HG03575 (cell line): ENCODE measurements around the gene CDH4.
"Not testable (repeated sequence)": the region's sequence is repeated elsewhere in the genome, so short reads cannot be mapped to it uniquely, and the experiment has no call there.

Experiments
- ATAC-seq: cut with Tn5 transposase; IDR thresholded peaks from one replicate; pipeline ENCODE4 v1.9.1; 2021; ENCODE audit not compliant: unreplicated experiment, insufficient number of reproducible peaks, low FRiP score; ENCODE audit errors: extremely low read depth

The CDH4 gene

DNA sequence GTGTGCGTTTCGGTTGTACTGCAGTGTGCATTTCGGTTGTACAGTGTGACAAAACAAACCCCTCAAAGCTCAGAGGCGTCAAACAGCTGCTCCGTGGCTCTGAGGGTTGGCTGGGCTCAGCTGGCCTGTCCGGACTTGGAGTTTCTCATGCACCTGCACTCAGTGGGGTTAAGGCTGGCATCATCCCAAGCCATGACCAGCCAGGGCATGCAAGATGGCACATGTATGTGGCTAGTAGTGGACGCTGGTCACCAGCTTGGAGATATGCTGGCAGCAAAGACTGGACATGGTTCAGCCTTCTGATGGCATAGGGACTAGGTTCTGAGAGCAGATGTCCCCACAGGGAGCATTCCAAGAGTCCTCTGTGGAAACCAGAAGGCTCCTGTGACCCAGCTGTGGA lies 187.2 kb downstream of the CDH4 start:
- no peak for ATAC-seq

DNA sequence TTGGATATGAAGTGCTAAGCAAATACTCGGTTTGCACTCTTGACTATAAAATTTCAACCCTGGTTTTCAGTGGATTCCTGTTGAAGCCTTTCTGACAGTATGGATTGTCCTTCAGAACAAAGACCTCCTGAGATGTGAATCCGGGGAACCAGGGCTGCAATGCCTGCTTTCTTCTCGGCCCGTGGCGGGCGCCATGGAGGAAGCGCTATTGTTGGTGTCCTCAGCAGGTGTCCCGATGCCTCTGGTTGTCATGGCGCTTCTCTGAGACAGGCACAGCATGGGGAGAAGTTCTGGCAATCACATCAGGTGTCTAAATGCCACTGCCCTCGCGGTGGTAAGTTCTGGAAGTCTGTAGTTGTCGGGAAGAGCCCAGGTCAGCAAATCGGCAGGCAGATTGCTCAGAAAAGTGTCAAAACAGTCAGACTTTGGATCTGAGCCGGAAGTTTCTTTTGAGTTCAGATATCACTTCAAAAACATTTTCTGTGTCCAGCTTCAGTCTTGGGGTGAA lies 188.5 kb downstream of the CDH4 start:
- no peak for ATAC-seq

DNA sequence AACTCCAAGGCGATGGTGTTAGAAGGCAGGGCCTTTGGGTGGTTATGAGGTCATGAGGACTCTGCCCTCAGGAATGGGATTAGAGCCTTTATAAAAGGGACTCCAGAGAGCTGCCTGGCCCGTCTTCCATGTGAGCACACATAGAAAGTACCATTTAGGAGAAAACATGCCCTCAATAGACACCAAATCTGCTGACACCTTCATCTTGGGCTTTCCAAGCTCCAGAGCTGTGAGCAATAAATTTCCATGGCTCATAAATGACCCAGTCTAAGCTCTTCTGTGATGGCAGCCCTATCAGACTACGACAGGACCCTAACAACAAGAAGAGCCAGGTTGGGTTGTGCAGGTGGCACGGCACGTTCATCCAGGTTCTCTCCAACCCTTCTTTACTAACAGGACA lies 189.5 kb downstream of the CDH4 start:
- no peak for ATAC-seq

DNA sequence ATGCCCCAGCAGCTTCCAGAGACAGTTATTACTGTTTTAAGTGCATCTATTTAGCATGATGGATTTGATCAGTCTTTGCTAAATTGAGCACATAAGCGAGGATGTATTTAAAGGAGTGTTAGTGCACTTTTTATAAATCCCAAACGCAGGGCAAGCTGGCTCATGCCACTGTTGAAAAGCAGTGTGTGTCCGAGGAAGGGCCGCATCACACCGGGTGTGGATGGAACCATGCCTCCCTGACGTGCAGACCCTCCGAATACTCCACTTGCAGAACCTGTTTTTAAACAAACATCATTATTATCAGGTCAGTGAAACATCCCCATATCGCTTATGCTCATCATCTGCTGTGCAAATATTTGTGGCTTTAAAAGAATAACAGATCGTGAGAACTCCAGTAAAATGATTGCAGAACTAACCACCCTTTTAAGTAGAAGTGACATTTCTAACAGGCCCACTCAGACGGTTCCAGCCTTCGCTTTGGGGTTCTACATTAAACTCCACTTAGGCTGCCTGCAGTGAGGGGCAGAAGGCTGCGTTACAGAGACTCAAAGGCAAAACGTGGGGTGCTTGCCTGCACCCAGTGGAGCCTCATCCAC lies 190.1 kb downstream of the CDH4 start:
- ATAC-seq: no peak

DNA sequence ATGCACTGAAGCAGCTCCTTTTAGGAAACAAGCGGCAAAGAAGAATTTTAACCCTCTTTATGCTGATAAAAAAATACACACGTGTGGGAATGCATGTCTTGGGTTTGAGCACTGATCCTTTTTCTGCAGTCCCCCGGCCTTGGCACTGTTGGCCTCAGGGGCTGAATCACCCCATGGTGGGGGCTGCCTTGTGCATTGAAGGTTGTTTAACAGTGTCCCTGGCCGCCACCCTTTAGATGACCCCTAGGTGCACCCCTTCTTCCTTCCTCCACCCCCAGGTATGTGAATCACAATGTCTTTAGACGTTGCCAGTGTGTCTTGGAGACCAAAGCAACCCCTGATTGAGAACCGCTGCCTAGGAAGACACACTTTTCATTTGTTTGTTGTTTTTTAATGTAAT lies 190.7 kb downstream of the CDH4 start:
- no peak for ATAC-seq

DNA sequence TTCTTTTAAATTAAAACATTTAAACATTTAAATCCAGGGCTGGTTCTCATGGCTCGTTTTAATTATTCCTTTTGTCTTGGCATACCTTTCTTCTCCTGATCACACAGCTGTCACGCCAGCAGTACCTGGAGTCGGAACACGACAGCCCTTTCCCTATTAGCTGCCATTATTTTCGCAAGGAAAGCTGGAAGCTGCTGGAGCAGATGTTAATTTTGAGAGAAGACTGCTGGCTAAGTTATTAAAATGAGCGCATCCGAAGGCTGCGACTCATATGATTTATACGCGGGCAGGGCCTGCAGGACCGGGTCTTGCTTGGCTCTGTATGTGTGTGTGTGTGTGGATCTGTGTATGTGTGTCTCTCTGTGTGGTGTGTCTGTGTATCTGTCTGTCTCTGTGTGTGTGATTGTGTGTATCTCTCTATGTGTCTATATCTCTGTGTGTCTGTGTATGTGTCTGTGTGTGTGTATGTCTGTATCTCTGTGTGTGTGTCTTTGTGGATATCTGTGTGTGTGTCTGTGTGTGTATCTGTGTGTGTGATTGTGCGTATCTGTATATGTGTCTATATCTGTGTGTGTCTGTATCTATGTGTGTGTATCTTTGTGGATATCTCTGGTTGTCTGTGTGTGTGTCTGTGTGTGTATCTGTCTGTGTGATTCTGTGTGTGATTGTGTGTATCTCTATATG lies 191.5 kb downstream of the CDH4 start:
- ATAC-seq: no peak

DNA sequence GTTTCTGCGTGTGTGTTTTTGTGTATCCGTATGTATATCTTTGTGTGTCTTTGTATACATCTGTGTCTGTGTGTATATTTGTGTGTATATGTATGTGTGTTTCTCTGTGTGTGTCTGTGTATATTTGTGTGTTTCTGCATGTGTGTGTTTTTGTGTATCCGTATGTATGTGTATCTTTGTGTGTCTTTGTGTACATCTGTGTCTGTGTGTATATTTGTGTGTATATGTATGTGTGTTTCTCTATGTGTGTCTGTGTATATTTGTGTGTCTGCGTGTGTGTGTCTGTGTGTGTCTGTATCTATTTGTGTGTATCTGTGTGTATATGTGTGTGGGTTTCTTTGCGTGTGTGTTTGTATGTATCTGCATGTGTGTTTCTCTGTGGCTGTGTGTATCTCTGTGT lies 192.6 kb downstream of the CDH4 start:
- ATAC-seq: no peak

DNA sequence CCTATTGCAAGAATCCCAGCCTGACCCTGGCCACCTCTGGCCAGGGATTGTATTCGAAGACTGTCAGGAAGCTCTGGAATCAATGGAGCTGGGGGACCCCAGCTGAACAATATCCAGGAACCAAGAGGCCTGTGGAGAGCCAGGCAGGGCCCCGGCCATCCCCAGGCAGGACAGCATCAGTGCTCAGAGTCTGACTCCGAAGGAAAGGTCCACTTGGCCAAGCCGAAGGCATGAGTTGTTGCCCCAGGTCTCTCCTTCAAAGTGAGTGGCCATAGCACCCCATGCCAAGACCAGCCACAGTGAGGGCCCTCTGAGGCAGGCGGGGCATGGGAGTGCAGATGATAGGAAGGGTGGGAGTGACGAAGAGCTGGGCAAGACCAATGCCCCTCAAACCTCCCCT lies 193.1 kb downstream of the CDH4 start:
- ATAC-seq: no peak

DNA sequence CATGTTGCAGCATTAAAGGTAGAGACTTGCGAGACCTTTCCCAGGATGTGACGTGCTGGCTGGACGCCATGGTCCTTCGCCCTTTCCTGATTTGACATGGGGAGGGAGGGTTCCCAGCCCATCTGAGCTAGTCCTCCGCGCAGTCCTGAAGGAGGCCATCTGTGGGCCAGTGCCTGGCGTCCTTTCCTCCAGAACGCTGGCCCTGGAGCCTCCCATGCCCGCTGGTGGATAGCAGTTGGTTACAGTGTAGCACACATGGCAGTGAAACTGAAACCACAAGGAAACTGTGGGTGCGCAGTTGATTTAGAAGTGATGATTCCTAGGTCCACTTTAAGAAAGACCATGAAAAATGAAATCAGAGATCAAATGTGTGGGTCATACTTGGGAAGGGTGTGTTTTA lies 193.7 kb downstream of the CDH4 start:
- ATAC-seq: no peak

DNA sequence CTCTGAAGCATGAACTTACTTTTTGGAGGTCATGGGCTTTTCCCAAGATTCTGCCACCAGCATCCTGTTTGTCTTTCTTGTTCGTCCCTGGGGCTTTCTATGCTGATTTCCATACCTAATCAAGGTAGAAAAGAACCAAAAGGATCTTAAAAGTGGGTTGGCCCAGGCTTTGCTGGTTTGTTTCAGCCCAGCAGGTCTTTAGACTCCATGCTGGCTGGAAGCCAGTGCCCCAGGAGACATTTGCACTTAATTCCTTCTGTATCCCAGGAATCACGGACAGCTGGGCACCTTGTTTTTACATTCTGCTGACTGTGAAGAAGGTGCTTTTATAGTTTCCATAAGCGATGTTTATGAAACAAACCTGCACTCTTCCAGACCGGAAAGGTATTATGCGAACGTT lies 195.9 kb downstream of the CDH4 start:
- ATAC-seq: no peak

DNA sequence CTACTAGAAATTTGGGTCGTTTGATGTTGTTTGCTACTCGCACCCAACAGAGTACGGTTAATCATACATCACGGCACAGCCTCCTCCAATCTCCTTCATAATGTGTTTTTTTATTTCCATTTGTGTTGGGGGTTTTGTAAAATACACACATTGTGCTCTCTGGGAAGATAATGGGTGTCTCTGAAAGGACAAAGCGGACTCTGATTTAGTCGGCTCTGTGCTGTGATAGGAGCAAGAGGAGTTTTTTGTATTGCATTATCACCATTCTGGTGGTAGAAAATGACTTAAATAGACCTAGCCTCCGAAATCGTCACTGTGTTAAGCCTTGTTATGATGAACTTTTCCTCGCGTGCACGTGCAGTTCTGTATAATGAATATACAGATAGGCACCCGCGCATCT lies 196.3 kb downstream of the CDH4 start:
- no peak for ATAC-seq

DNA sequence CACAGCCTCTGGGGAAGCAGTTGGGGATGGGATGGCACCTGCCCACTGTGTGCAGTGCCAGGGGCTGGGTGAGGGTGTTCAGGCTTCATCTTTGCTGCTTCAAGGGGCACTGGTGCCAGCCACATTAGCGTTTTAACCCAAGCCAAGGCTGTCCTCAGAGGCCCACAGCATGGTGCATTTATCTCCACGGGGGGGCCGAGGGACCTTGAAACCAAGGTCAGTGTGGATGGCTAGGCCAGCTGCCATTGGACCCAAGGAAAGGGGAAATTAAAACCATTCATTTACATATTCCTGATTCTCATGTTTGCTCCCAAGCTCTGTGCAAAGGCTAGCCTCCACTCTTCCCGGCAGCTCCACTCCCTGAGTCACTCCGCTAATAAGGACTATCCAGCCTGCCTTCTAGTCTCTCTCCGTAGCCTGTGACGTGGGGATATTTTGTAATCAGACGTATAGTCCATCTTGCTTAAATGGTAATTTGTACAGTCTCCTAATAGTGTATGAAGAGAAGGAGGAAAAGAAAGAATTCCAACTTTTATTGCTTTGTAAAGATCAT lies 197.1 kb downstream of the CDH4 start:
- ATAC-seq: no peak

DNA sequence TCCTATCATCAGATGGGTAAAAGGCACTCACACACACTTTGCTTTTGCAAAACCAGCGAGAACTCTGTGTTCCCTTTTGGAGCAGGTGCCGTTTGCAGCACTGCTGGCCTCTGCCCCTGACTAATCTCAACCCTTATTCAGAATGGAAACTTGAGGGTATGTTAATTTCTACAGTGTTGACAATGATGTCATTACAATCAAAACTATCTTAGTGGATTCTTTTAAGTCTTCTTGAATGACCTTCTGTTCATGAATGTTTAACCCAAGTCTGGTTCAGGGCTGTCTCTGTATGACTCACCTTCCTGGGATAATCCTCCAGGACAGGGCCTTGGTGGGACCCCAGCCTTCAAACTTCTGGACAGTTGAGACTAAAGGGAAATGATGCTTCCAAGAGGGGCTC lies 197.9 kb downstream of the CDH4 start:
- ATAC-seq: no peak

DNA sequence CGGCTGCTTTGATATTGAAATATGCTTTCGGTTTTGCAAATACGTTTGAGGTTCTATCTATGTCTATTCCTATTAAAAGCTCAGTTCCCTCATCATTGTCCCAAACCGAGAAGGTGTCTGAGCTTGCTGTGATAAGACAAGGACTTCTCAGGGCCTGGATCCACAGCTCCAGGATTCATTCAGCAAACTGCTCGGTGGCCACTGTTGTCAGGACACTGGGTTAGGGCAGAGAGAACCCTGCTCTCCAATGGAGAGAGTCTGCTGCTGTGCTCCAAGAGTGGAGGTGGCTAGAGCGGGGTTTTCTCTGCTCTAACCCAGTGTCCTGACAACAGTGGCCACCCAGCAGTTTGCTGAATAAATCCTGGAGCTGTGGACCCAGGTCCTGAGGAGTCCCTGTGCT lies 198.5 kb downstream of the CDH4 start:
- no peak for ATAC-seq

DNA sequence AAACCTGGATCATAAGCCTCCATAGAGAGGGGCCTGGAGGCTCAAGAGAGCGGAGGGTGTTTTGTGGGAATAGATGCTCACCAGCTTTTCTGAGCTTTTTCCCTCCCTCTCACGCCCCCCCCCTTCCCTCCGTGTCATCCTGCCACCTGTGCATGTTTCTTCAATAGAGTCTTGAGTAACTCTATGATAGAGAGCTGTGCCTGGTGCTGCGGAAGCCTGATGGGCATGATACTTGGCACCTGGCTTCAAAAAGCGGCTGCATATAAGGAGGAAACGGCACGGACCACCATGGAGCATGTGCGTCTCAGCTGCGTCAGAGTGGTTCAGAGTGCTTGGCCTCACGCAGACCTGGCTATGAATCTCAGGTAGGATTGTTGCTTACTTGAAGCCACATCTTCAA lies 198.9 kb downstream of the CDH4 start:
- ATAC-seq: no peak

DNA sequence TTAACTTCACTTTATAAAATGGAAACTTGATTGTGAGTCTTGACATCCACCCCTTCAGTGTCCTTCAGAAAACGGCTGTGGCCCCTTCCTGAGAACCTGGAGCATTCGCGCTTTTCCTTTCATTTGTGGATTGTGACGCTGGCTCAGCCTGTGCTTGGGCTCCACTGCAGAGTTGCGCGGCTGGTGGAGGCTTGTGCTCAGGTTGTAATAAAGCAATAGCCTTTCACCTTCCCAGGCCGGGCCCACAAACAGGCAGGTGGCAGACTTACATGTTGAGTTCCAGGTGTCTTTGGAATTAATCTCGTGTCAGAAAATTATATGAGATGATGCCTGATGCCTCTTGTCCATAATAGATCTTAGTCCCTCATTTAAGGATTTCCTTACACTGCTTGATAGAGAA lies 199.9 kb downstream of the CDH4 start:
- ATAC-seq: no peak

DNA sequence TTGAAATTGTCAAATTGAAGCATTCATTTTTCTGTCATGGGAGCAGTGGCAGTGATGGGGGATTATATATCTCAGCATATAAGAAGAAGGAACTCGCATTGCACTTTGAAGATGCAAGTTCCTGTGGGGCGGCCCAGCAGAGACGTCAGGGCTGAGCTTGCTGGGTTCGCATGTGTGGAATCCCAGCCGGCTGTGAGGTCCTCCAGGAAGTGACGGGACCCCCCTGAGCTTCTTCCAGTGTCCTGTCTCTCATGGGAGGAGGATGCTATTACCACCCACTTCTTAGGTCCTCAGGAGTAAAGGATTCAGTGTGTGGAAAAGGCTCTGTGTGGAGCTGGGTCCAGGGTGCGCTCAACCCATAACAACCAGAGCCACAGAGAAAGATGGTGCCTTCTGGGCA lies 201.2 kb downstream of the CDH4 start:
- no peak for ATAC-seq

DNA sequence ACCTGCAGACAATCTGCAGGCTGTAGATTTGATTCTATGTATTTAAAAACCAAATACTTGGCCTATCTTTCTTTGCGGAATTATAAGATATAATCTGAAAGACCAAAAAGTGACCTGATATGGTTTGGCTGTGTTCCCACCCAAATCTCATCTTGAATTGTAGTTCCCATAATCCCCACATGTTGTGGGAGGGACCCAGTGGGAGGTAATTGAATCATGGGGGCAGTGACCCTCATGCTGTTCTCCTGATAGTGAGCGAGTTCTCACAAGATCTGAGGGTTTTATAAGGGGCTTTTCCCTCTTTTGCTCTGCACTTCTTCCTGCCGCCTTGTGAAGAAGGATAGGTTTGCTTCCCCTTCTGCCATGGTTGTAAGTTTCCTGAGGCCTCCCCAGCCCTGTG lies 201.6 kb downstream of the CDH4 start:
- ATAC-seq: not testable (repeated sequence)

DNA sequence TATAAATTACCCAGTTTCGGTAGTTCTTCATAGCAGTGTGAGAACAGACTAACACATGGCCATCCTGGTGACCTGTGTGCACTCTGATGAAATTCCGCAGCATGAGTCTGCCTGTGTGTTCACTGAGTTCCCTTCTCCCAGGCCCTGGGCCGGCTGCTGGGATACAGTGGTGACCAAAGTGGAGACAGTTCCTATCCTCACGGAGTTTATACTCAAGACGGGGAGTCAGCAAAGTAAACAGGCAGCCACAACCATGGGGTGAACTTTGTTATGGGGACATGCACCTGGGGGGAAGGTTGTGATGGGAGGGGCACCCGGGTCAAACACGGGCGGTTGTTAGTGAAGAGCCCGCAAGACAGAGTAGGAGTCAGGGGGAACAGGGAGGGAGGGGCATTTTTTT lies 202.0 kb downstream of the CDH4 start:
- ATAC-seq: no peak

DNA sequence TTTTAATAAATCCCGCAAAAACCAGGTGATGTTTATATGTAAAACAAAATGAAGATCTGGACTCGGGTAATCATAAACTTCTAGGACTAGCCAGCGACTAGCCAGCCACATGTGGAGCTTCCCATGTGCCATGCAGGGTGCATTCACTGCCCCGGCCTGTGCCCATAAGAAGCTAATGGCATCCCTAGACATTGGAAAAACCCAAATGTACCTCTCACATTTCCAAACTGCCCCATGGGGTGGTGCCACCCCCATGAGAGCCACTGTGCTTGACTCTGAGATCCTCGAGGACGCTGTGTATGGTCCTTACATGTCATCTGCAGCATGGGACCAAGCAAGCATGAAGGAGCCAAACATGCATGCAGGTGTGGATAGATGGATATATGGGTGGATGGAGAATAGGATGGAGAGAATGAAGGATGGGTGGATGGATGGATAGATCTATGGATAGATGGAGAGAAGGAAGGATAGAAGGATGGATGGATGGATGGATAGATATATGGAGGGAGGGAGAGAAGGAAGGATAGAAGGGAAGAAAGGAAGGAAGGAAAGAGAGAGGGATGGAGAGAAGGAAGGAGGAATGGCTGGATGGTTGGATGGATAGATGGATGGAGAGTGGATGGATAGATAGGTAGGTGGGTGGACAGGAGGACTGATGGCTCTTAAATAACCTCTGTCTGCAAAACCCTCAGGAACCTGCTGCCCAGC lies 203.6 kb downstream of the CDH4 start:
- ATAC-seq: no peak
